ENCODE data around the gene LZTS3. TPM values are rescaled to one million over a fixed set of nuclear protein-coding genes. Genes with fewer than 3 reads are reported as not detected.
A peak's percentile ranks its signal among the peaks of the same experiment; 100 is the strongest.

Gene LZTS3
- total RNA-seq, 2 donors from 2014 or later, result 7.9 to 8.3 TPM

DNA sequence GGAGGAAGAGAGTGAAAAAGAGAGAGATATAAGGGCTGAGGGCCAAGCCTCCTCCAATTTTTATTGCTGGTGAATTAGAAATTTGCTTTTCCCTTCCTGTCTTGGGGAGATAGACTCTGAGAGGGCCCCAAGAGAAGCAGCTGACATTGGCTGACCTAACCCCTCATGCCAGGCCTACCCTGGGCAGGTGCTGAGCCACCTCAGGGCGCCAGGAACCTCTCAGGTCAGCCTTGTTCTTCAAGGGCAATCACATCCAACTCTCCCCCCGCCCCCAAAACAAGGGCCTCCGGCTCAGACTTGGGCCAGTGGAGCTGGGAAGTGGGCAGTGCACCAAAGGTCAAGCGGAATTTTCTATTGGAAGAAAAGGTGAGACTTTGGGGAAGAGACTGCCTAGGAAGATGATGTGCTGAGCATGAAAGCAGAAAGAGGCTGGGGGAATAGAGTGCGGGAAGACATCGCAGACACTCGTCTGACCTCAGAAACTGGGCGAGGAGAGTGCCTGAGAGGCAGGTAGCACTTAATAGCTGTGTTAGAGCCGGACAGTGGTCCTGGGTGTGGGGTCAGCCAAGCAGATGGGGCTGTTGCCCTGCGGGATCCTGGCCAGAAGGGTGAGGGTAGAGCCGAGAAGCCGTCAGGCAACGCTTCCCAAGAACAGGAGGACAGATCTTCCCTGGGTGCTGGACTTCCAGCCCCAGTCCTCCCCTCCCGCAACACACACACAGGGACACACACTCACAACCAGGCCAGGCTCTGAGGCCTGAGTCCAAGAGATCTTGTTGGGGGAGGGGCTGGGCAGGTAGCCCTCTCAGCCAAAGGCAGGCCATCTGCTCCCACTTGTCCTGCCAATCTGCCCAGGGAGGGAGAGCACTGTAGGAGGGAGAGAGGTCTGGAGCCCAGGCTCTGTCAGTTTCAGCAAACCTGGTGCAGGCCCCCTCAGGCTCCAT, 10.0 kb downstream of the LZTS3 start:
- no peak overlapping the region for H3K9ac ChIP-seq (ENCODE audit: low read depth in 2 of 2, low read length in 2 of 2)
- DNase-seq, result no peak
- no peaks in the 10 kb centered on the region for H3K27me3 ChIP-seq
- no peak overlapping the region for H3K27ac ChIP-seq
- no peaks in the 10 kb centered on the region for H3K36me3 ChIP-seq
- H3K4me3 ChIP-seq, result no peak overlapping the region
- intact Hi-C loops (cut with DNase I), result loop anchor here (5.0 kb wide), 1 partner anchor 44 kb away; the partner anchor contains the start of gene ITPA
- TF ChIP-seq, protein P1, sequence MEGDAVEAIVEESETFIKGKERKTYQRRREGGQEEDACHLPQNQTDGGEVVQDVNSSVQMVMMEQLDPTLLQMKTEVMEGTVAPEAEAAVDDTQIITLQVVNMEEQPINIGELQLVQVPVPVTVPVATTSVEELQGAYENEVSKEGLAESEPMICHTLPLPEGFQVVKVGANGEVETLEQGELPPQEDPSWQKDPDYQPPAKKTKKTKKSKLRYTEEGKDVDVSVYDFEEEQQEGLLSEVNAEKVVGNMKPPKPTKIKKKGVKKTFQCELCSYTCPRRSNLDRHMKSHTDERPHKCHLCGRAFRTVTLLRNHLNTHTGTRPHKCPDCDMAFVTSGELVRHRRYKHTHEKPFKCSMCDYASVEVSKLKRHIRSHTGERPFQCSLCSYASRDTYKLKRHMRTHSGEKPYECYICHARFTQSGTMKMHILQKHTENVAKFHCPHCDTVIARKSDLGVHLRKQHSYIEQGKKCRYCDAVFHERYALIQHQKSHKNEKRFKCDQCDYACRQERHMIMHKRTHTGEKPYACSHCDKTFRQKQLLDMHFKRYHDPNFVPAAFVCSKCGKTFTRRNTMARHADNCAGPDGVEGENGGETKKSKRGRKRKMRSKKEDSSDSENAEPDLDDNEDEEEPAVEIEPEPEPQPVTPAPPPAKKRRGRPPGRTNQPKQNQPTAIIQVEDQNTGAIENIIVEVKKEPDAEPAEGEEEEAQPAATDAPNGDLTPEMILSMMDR (IDR thresholded peaks at IDR 0.05), result no peak
- no peaks in the 10 kb centered on the region for H3K9me3 ChIP-seq
- H3K4me1 ChIP-seq, result peaks cover 3% of the 10 kb centered on the region

DNA sequence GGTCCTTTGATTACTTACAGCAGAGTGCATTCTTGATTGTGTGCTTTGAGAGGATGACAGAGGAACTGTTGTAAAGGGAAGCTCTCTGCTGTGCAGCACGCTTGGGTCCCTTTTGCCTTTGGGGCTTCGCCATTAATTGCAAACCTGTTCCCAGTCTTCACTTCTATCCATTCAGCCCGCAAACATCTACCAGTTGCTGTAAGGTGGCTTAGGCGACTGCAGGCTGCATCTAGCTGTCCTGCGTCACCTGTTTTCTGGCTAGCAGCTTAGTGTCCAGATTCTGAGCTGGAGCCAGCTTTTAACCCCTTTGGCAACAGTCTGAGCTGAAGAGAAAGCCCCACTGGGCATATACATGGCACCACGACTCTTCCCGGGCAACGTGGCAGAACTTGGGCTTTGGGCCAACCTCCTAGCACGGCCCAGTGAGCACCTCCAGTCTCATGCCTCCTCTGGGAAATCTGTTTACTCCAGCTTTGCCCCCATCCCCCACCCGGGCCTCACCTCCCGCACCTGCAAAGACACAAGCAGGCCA, 11.2 kb downstream of the LZTS3 start:
- H3K27ac ChIP-seq, result no peak overlapping the region
- TF ChIP-seq, protein P1 (IDR thresholded peaks at IDR 0.05), result no peak
- H3K36me3 ChIP-seq, result no peaks in the 10 kb centered on the region
- no peak overlapping the region for H3K9ac ChIP-seq (ENCODE audit: low read depth in 2 of 2, low read length in 2 of 2)
- H3K4me3 ChIP-seq, result no peak overlapping the region
- DNase-seq, result no peak
- intact Hi-C loops (cut with DNase I), result loop anchor here (5.0 kb wide), 1 partner anchor 45 kb away; the partner anchor contains the start of gene ITPA
- H3K9me3 ChIP-seq, result no peaks in the 10 kb centered on the region
- H3K27me3 ChIP-seq, result no peaks in the 10 kb centered on the region
- peaks cover 13% of the 10 kb centered on the region for H3K4me1 ChIP-seq

DNA sequence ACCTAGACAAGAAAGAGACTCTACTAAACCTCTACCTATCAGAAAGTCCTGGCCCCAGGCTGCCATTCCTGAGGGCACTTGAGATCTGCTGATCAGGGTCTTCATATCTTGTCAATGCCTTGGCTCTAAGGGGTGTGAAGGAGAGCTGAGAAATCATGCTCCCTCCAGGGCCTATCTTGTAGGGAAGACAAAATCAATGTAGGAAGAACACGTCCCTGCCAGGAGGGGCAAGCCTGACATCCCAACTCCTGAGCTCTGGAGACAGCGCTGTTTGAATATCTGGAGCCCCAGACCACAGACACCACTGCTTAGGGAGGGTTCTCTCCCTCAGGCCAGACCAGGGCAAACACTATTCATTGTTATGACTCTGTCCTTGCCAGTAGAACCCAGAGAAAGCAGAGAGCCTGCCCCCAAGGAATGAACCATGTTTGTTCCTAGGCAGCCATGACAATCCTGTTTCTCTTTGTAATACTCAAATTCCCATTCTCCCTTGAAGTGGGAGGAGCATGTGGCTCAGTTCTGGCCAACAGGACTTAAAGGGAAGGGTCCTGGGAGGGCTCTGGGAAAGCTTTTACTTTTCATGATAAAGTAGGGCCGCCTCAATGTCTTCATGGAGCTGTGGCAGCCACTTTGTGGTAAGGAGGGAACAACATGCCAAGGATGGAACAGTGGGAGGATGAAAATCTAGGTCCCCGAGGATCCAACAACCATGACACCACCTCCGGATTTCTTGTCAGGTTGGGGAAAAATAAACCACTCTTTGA, 11.9 kb downstream of the LZTS3 start:
- TF ChIP-seq, protein P1 (IDR thresholded peaks at IDR 0.05), result no peak
- H3K27me3 ChIP-seq, result no peaks in the 10 kb centered on the region
- DNase-seq, result no peak
- no peaks in the 10 kb centered on the region for H3K36me3 ChIP-seq
- H3K9ac ChIP-seq (ENCODE audit: low read depth in 2 of 2, low read length in 2 of 2), result no peak overlapping the region
- no peak overlapping the region for H3K27ac ChIP-seq
- intact Hi-C loops (cut with DNase I), result loop anchor here (5.0 kb wide), 1 partner anchor 46 kb away; the partner anchor contains the start of gene ITPA
- peaks cover 13% of the 10 kb centered on the region for H3K4me1 ChIP-seq
- H3K9me3 ChIP-seq, result no peaks in the 10 kb centered on the region
- H3K4me3 ChIP-seq, result no peak overlapping the region

DNA sequence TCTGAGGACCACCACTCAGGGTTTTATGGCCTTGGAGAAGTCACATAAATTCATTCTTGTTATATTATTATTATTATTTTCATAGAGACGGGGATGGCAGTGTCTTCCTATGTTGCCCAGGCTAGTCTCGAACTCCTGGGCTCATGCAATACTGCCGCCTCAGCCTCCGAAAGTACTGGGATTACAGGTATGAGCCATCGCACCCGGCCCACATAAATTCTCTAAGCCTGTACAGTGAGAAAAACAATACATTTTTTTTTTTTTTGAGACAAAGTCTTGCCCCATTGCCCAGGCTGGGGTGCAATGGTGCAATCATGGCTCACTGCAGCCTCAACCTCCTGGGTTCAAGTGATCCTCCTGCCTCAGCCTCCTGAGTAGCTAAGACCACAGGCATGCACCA, 12.9 kb downstream of the LZTS3 start:
- Histone ChIP-seq H3K9me3 (no peaks in the 10 kb centered on the region), H3K36me3 (no peaks in the 10 kb centered on the region), H3K4me3 (peak overlapping the region; percentile 98), H3K27me3 (no peaks in the 10 kb centered on the region), H3K9ac (ENCODE audit: low read depth in 2 of 2, low read length in 2 of 2) (no peak overlapping the region), H3K4me1 (peaks cover 13% of the 10 kb centered on the region), H3K27ac (peak overlapping the region; percentile 78)
- intact Hi-C loops (cut with DNase I), result loop anchor here (5.0 kb wide), 1 partner anchor 47 kb away; the partner anchor contains the start of gene ITPA
- TF ChIP-seq, protein P1 (IDR thresholded peaks at IDR 0.05), result no peak
- no peak for DNase-seq

DNA sequence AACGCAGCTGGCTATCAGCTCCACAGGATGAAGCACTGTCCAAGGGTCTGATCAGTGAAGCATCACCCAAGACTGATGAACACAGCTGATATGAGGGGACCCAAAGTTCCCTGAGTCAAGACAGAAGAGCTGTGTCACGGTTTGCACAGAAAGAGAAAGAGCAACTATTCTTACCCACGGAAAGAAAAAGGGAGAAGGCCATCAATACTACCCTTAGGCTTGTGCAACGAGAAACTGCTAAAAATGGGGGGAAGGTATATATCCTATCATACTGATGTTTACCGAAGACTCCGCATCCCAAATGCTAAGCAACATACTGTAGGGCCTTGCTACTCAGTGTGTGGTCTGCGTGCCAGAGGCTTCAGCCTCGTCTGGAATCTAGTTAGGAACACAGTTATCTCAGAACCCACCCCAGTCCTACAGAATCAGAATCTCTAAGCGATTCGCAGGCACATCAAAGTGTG, 14.3 kb downstream of the LZTS3 start:
- intact Hi-C loops (cut with DNase I), result no loop called here
- peaks cover 13% of the 10 kb centered on the region for H3K4me1 ChIP-seq
- peak overlapping the region; percentile 78 for H3K27ac ChIP-seq
- DNase-seq, result no peak
- TF ChIP-seq, protein P1 (IDR thresholded peaks at IDR 0.05), result no peak
- peak overlapping the region; percentile 80 to 84 for H3K9ac ChIP-seq (ENCODE audit: low read depth in 2 of 2, low read length in 2 of 2)
- peak overlapping the region; percentile 98 for H3K4me3 ChIP-seq
- H3K9me3 ChIP-seq, result no peaks in the 10 kb centered on the region
- H3K27me3 ChIP-seq, result no peaks in the 10 kb centered on the region
- no peaks in the 10 kb centered on the region for H3K36me3 ChIP-seq
